SK-N-SH treated with all-trans-retinoic acid at 6 μM for 48 hours (cell line): Measurements from ENCODE around the gene PSMA3.

Source experiments
- ARNTL ChIP-seq: fragments of 450-650 bp; formaldehyde crosslinking; IDR thresholded peaks from 2 replicates; pipeline ENCODE4 v1.5.0; 2020; ENCODE audit warnings: low read depth, mild to moderate bottlenecking, moderate library complexity, borderline replicate concordance
- CREB5 ChIP-seq: fragments of 250-450 bp; sonication (Bioruptor Pico); IDR thresholded peaks from 2 replicates; pipeline ENCODE4 v1.5.1; 2020; ENCODE audit warnings: low read depth, mild to moderate bottlenecking, moderate library complexity
- ISL1 ChIP-seq: fragments of 250-450 bp; sonication (Bioruptor Pico); IDR thresholded peaks from 2 replicates; pipeline ENCODE4 v2.1.2; 2022; ENCODE audit warnings: mild to moderate bottlenecking, moderate library complexity
- OSR1 ChIP-seq: fragments of 250-450 bp; sonication (Bioruptor Pico); IDR thresholded peaks from 2 replicates; pipeline ENCODE4 v1.8.0; 2022; ENCODE audit warnings: moderate library complexity, mild to moderate bottlenecking, inconsistent platforms
- PATZ1 ChIP-seq: fragments of 250-450 bp; sonication (Bioruptor Pico); IDR thresholded peaks from 2 replicates; pipeline ENCODE4 v1.8.0; 2020; ENCODE audit warnings: mild to moderate bottlenecking, moderate library complexity, borderline replicate concordance
- POU6F1 ChIP-seq: fragments of 250-450 bp; sonication (Bioruptor Pico); IDR thresholded peaks from 2 replicates; pipeline ENCODE4 v1.8.0; 2021; ENCODE audit warnings: low read depth, mild to moderate bottlenecking, moderate library complexity, borderline replicate concordance
- RARB ChIP-seq: fragments of 250-450 bp; sonication (Bioruptor Pico); IDR thresholded peaks from 2 replicates; pipeline ENCODE4 v1.8.0; 2021; ENCODE audit warnings: mild to moderate bottlenecking, moderate library complexity
- SNAI2 ChIP-seq: fragments of 250-450 bp; sonication (Bioruptor Pico); IDR thresholded peaks from 2 replicates; pipeline ENCODE4 v1.5.0; 2020; ENCODE audit warnings: mild to moderate bottlenecking, moderate library complexity
- TCF4 ChIP-seq: fragments of 250-450 bp; sonication (Bioruptor Pico); IDR thresholded peaks from 2 replicates; pipeline ENCODE4 v1.8.0; 2021; ENCODE audit warnings: mild to moderate bottlenecking, moderate library complexity, borderline replicate concordance
- ZC3H10 ChIP-seq: fragments of 250-450 bp; sonication (Bioruptor Pico); IDR thresholded peaks from 2 replicates; pipeline ENCODE4 v1.5.1; 2021; ENCODE audit warnings: mild to moderate bottlenecking, moderate library complexity
- ZFP3 ChIP-seq: fragments of 250-450 bp; sonication (Bioruptor Pico); IDR thresholded peaks from 2 replicates; pipeline ENCODE4 v1.5.0; 2020; ENCODE audit warnings: mild to moderate bottlenecking, moderate library complexity
- ZFP30 ChIP-seq: fragments of 450-650 bp; formaldehyde crosslinking; IDR thresholded peaks from 2 replicates; pipeline ENCODE4 v1.5.0; 2022; ENCODE audit warnings: mild to moderate bottlenecking, moderate library complexity
- ZNF565 ChIP-seq: fragments of 450-650 bp; formaldehyde crosslinking; conservative IDR thresholded peaks from 2 replicates; pipeline ENCODE4 v1.5.0; 2020; ENCODE audit warnings: low read depth, mild to moderate bottlenecking, moderate library complexity
- ZNF8 ChIP-seq: fragments of 450-650 bp; formaldehyde crosslinking; IDR thresholded peaks from 2 replicates; pipeline ENCODE4 v1.5.0; 2020; ENCODE audit warnings: mild to moderate bottlenecking, moderate library complexity

- no peak for TF ChIP-seq PATZ1 (CRISPR knock-in tag)
- TF ChIP-seq ZC3H10 (CRISPR knock-in tag), result no peak
- TF ChIP-seq ZFP30, result no peak
- no peak for TF ChIP-seq RARB (CRISPR knock-in tag)
- TF ChIP-seq SNAI2 (CRISPR knock-in tag), result no peak
- no peak for TF ChIP-seq ZFP3 (CRISPR knock-in tag)
- TF ChIP-seq CREB5 (CRISPR knock-in tag), result no peak
- no peak for TF ChIP-seq ZNF565 (CRISPR knock-in tag)
- TF ChIP-seq ISL1, result no peak
- TF ChIP-seq ZNF8 (CRISPR knock-in tag), result no peak
- no peak for TF ChIP-seq TCF4
- TF ChIP-seq OSR1 (CRISPR knock-in tag), result no peak
- TF ChIP-seq ARNTL, result no peak
- TF ChIP-seq POU6F1 (CRISPR knock-in tag), result no peak
These were observed 37.3 kb downstream of the PSMA3 start for GRCh38 chr14:58281969-58282368.
